Measurements from ENCODE around the gene NAT16.

DNA sequence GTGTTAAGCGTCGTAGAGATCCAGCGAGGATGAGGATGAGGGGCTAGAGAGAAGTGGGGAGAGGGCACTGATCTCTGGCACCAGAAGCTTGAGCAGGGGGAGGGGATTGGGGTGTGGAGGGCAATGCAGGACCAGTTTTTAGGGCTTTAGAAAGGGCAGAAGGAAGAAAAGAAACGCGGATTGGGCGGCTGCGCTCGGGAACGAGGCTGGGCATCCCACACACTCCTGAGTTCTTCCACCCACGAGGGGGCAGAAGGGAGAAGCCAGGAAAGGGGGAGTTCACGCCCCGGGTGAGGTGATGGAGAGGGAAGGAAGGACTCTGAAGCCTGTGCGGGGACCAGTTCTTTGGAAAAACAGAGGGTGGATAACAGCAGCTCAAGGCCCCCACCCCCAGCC is 8.7 kb downstream of the NAT16 start:
- TF ChIP-seq, protein P1, sequence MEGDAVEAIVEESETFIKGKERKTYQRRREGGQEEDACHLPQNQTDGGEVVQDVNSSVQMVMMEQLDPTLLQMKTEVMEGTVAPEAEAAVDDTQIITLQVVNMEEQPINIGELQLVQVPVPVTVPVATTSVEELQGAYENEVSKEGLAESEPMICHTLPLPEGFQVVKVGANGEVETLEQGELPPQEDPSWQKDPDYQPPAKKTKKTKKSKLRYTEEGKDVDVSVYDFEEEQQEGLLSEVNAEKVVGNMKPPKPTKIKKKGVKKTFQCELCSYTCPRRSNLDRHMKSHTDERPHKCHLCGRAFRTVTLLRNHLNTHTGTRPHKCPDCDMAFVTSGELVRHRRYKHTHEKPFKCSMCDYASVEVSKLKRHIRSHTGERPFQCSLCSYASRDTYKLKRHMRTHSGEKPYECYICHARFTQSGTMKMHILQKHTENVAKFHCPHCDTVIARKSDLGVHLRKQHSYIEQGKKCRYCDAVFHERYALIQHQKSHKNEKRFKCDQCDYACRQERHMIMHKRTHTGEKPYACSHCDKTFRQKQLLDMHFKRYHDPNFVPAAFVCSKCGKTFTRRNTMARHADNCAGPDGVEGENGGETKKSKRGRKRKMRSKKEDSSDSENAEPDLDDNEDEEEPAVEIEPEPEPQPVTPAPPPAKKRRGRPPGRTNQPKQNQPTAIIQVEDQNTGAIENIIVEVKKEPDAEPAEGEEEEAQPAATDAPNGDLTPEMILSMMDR (IDR thresholded peaks at IDR 0.05) = no peak
- TF ChIP-seq POLR2A (IDR thresholded peaks at IDR 0.05) = no peak
